Keratinocyte (primary cell): ENCODE data around the gene DCTN1. TPM values are rescaled to one million over a fixed set of nuclear protein-coding genes. Genes with fewer than 3 reads are reported as not detected.

ENCODE experiments used
- DNase-seq: peaks from one replicate; pipeline ENCODE4 v3.0.0-alpha.2; 2011; ENCODE audit warnings: low read depth, missing footprints, low spot score
- FAIRE-seq: peaks from 2 replicates; lab custom pipeline; 2011; peaks lifted over from hg19 to GRCh38; lab: Jason Lieb, UNC
- H2AFZ ChIP-seq: 2 replicates; pipeline ENCODE4 v1.6.0; 2012; ENCODE audit warnings: low read length, control low read depth, inconsistent platforms; ENCODE audit not compliant: control insufficient read depth
- H3K27ac ChIP-seq: 2 replicates; pipeline ENCODE4 v1.5.1; 2011; ENCODE audit warnings: low read length; ENCODE audit not compliant: control insufficient read depth, insufficient read depth
- H3K27me3 ChIP-seq: 3 replicates; pipeline ENCODE4 v1.6.0; 2011; ENCODE audit warnings: low read length; ENCODE audit not compliant: control insufficient read depth, insufficient read depth; ENCODE audit errors: extremely low read depth
- H3K36me3 ChIP-seq, 2 experiments: 2 replicates in 1 of 2; 3 replicates in 1 of 2; pipeline ENCODE4 v1.5.1; 2011; ENCODE audit warnings: low read length in 2 of 2, mild to moderate bottlenecking in 1 of 2; ENCODE audit not compliant: control insufficient read depth in 2 of 2, insufficient read depth in 2 of 2; ENCODE audit errors: extremely low read depth in 1 of 2
- H3K4me1 ChIP-seq: 3 replicates; pipeline ENCODE4 v1.5.1; 2011; ENCODE audit warnings: low read length; ENCODE audit not compliant: control insufficient read depth, insufficient read depth; ENCODE audit errors: extremely low read depth
- H3K4me2 ChIP-seq: 3 replicates; pipeline ENCODE4 v1.6.0; 2011; ENCODE audit warnings: low read depth, low read length; ENCODE audit not compliant: control insufficient read depth, insufficient read depth; ENCODE audit errors: extremely low read depth
- H3K4me3 ChIP-seq, 3 experiments: fragments of 200-600 bp in 1 of 3; sonication (generic) in 1 of 3; 2 replicates in 2 of 3; 3 replicates in 1 of 3; pipeline ENCODE4 v1.5.1; 2011 to 2016; ENCODE audit warnings: low read length in 3 of 3, mild to moderate bottlenecking in 3 of 3, control low read depth in 2 of 3, inconsistent platforms in 1 of 3, low read depth in 1 of 3, mixed read lengths in 1 of 3, mixed run types in 1 of 3, moderate library complexity in 1 of 3; ENCODE audit not compliant: control insufficient read depth in 2 of 3, insufficient read depth in 2 of 3; ENCODE audit errors: extremely low read depth in 1 of 3
- H3K79me2 ChIP-seq: 2 replicates; pipeline ENCODE4 v1.6.0; 2012; ENCODE audit warnings: low read length; ENCODE audit not compliant: control insufficient read depth, insufficient read depth
- H3K9ac ChIP-seq: 3 replicates; pipeline ENCODE4 v1.6.0; 2011; ENCODE audit warnings: low read length; ENCODE audit not compliant: control insufficient read depth, insufficient read depth; ENCODE audit errors: extremely low read depth
- H3K9me1 ChIP-seq: 3 replicates; pipeline ENCODE4 v1.6.0; 2011; ENCODE audit warnings: low read length; ENCODE audit not compliant: control insufficient read depth, insufficient read depth; ENCODE audit errors: extremely low read depth
- H3K9me3 ChIP-seq: 2 replicates; pipeline ENCODE4 v1.5.1; 2012; ENCODE audit warnings: low read depth, low read length; ENCODE audit not compliant: control insufficient read depth
- H4K20me1 ChIP-seq: 3 replicates; pipeline ENCODE4 v1.6.0; 2011; ENCODE audit warnings: low read length; ENCODE audit not compliant: control insufficient read depth, insufficient read depth; ENCODE audit errors: extremely low read depth
- CTCF ChIP-seq, 3 experiments: IDR thresholded peaks in 1 of 3; conservative IDR thresholded peaks in 1 of 3; optimal IDR thresholded peaks in 1 of 3; 2 replicates in 2 of 3; 3 replicates in 1 of 3; pipeline versions ENCODE3 to v1.5.1; 2011; ENCODE audit warnings: low read length in 3 of 3, mild to moderate bottlenecking in 3 of 3, moderate library complexity in 2 of 3, control low read depth in 1 of 3, inconsistent platforms in 1 of 3; ENCODE audit not compliant: insufficient read depth in 2 of 3; ENCODE audit errors: extremely low read depth in 1 of 3
- EZH2 ChIP-seq: IDR thresholded peaks from one replicate; pipeline ENCODE4 v1.6.1; 2012; ENCODE audit warnings: inconsistent platforms, mild to moderate bottlenecking, low read length, moderate library complexity
- dilution Hi-C: fragments of 300-500 bp; cut with MboI; formaldehyde crosslinking; loops from one replicate; pipeline ENCODE4 v1.7.0; 2020; ENCODE audit warnings: low sequenced_read_pairs; ENCODE audit not compliant: extremely low pct_ligation_motif_present
- polyA plus RNA-seq, 5 experiments: library from polyadenylated mRNA; depleted of rRNA in 3 of 5; stranded (reverse) in 3 of 5; stranded (forward) in 1 of 5; unstranded in 1 of 5; fragments of >200 nt; gene quantifications; 1 replicate in 1 of 5; 2 replicates in 3 of 5; 3 replicates in 1 of 5; pipeline versions ENCODE4 v1.2.1 to v1.2.3, GENCODE V29; 2011 to 2012; ENCODE audit warnings: missing spikeins in 2 of 5, low read depth in 1 of 5, low replicate concordance in 1 of 5

Gene DCTN1
- polyA plus RNA-seq, 1 donor (not counting 4 experiments of a cell fraction or from before 2014, with no cell fraction given): 110 TPM

GRCh38 chr2:74392449-74392743, 12.3 kb upstream of the DCTN1 start:
- Histone ChIP-seq H3K27ac (peak overlapping the region; percentile 95), H3K9me1 (no peaks in the 10 kb centered on the region), H3K9me3 (no peaks in the 10 kb centered on the region), H3K9ac (peak overlapping the region; percentile 97), H3K79me2 (peaks cover 42% of the 10 kb centered on the region), H3K4me3 (no peak overlapping the region), H3K36me3 (peaks cover 0 to 6% of the 10 kb centered on the region in 2 experiments), H3K4me1 (peaks cover 16% of the 10 kb centered on the region), H4K20me1 (peaks cover 3% of the 10 kb centered on the region), H2AFZ (peak overlapping the region; percentile 87), H3K27me3 (no peaks in the 10 kb centered on the region), H3K4me2 (peak overlapping the region; percentile 74)
- DNase-seq: no peak
- dilution Hi-C loops: no loop called here
- TF ChIP-seq EZH2 (no peak), CTCF (optimal IDR thresholded peaks at IDR 0.05 in 1 of 3, IDR thresholded peaks at IDR 0.05 in 1 of 3, conservative IDR thresholded peaks at IDR 0.05 in 1 of 3; ENCODE audit: extremely low read depth in 1 of 3, insufficient read depth in 2 of 3, low read length in 3 of 3) (no peak)
- no peak for FAIRE-seq

- FAIRE-seq (peak; percentile 72), DNase-seq (peak; percentile 65)
- Histone ChIP-seq H3K79me2 (peaks cover 48% of the 10 kb centered on the region), H4K20me1 (peaks cover 7% of the 10 kb centered on the region), H3K4me1 (peaks cover 16% of the 10 kb centered on the region), H2AFZ (peak overlapping the region; percentile 95), H3K9ac (peak overlapping the region; percentile 97), H3K9me3 (no peaks in the 10 kb centered on the region), H3K27ac (peak overlapping the region; percentile 95), H3K27me3 (no peaks in the 10 kb centered on the region), H3K4me2 (peak overlapping the region; percentile 93), H3K4me3 (peak overlapping the region; percentile 70 to 83 (median 73)), H3K36me3 (peaks cover 0 to 6% of the 10 kb centered on the region in 2 experiments), H3K9me1 (no peaks in the 10 kb centered on the region)
- dilution Hi-C loops: no loop called here
- no peak for TF ChIP-seq EZH2
- TF ChIP-seq CTCF (optimal IDR thresholded peaks at IDR 0.05 in 1 of 3, IDR thresholded peaks at IDR 0.05 in 1 of 3, conservative IDR thresholded peaks at IDR 0.05 in 1 of 3; ENCODE audit: extremely low read depth in 1 of 3, insufficient read depth in 2 of 3, low read length in 3 of 3): peak; percentile 95 to 98 (median 96)
These were observed 11.7 kb upstream of the DCTN1 start for GRCh38 chr2:74391580-74392448.
